ENCODE results near the gene TCF3.
"Not testable (repeated sequence)": the region's sequence is repeated elsewhere in the genome, so short reads cannot be mapped to it uniquely, and the experiment has no call there.

Gene TCF3

DNA sequence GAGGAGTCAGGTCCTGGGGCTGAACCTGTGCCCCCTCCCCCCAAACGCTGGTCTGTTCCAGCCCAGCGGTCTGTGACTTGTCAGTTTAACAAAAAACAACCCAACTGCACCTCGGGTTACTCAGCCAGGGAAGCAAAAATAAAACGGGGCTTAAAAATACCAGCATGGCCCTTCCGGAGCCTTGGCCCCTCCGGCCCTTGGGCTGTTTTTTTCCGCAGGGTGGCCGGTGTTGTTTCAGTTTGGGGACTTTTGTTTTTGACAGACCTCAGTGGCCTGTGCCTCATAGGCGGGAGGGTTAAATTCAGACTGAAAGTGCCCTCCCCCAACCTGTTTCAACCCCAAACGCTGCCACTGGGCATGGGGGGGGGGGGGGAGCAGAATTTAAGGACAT is 4.0 kb downstream of the TCF3 start:
- TF ChIP-seq, protein P1, sequence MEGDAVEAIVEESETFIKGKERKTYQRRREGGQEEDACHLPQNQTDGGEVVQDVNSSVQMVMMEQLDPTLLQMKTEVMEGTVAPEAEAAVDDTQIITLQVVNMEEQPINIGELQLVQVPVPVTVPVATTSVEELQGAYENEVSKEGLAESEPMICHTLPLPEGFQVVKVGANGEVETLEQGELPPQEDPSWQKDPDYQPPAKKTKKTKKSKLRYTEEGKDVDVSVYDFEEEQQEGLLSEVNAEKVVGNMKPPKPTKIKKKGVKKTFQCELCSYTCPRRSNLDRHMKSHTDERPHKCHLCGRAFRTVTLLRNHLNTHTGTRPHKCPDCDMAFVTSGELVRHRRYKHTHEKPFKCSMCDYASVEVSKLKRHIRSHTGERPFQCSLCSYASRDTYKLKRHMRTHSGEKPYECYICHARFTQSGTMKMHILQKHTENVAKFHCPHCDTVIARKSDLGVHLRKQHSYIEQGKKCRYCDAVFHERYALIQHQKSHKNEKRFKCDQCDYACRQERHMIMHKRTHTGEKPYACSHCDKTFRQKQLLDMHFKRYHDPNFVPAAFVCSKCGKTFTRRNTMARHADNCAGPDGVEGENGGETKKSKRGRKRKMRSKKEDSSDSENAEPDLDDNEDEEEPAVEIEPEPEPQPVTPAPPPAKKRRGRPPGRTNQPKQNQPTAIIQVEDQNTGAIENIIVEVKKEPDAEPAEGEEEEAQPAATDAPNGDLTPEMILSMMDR (IDR thresholded peaks at IDR 0.05; ENCODE audit: low read depth, low read length), result no peak
- DNase-seq (ENCODE audit: extremely low read depth, low read depth), result no peak

DNA sequence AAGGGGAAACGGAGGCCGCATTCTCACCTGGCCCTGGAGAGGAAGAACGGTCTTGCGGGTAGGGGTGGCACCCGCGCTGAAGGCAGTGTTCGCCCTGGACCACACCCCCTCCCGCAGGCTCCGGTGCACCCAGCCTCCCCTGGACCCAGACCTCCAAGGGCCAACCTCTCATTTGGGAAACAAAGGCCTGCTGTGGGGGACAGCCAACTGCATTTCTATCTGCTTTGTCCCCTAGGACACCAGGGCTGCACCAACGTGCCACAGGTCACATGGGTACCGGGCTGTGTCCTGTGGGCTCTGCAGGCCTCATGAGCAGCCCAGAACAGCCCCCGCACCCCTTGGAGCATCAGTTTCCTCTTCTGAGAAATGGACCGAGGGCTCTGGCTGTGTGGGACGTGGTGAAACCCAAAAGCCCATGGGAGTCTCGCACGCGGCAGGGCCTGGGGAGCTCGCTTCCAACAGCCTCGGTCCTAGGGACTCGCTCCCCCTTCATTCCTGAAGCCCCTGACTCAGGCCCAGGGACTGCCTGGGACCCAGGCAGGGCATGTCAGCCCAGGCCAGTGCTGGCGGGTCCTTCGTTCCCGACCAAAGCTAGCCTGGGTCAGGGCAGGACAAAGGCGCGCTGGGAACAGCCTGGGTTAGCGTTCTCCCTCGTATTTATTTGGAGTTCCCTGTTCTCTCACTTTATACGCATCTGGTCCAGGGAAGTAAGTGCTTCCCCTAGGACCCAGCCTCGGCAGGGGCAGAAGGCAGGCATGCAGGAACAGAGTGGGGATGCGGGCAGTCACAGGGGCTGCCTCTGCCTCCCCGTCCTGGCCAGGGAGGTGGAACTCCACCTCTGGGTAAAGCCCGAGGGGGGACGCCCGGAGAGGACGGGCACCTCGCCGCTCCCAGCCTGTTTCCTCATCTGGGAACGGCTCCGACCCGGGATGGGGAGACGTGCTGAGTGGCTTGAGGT is 4.6 kb downstream of the TCF3 start:
- no peak for DNase-seq (ENCODE audit: extremely low read depth, low read depth)
- TF ChIP-seq, protein P1 (IDR thresholded peaks at IDR 0.05; ENCODE audit: low read depth, low read length), result no peak

DNA sequence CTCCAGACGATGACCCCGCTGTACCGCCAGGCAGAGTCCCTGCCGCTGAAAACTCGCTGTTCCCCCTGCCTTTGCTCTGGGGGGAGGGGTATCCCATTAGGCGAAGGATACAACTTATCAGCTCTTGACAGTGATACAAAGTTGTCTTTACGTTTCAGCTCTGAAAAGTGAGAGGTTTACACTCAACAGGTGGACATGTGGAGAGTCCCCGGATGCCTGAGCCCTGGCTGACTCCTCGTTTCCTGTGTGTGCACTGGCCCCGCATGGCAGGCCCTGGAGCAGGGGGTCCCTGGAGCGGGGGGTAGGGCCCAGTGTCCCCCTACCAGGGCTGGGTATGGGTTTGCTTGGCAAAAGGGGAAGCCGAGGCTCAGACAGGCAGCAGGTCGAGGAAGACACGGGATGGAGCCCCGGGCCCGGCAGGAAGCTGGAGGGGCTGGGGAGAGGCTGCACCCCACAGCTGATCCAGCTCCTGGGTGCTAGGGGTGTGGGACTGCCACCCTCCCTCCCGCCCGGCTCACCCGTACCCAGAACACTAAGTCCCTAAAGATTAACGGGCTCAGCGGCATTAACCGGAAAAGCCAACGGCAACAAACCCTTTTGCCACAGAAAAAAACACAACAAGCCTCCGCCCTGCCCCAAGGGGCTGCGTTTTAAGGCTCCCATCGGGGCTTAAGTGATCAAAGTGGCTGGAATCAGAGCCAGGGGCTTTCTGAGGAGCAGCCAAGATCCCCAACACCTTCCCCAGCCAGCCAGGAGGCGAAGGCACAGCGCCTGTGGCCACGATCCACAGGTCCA is 5.6 kb downstream of the TCF3 start:
- TF ChIP-seq, protein P1 (IDR thresholded peaks at IDR 0.05; ENCODE audit: low read depth, low read length), result no peak
- no peak for DNase-seq (ENCODE audit: extremely low read depth, low read depth)

DNA sequence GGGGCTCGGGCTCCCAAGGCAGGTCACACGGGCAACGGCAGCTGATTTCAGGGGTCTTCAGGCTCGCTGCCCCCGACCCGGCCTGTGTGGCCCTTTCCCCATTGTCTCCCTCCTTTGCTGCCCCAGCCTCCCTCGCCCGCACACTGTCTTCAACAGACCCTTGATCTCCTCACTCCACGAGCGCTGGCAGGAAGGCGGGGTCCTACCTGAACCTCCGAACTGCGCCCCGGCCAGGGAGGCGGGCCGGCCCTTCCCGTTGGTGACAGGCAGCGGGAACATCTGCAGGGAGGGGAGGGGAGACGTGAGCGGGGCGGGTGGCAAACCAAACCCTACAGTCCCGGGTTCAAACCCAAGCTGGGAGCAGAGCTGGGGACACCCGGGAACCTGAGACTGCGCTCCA is 6.3 kb downstream of the TCF3 start:
- DNase-seq (ENCODE audit: extremely low read depth, low read depth), result no peak

DNA sequence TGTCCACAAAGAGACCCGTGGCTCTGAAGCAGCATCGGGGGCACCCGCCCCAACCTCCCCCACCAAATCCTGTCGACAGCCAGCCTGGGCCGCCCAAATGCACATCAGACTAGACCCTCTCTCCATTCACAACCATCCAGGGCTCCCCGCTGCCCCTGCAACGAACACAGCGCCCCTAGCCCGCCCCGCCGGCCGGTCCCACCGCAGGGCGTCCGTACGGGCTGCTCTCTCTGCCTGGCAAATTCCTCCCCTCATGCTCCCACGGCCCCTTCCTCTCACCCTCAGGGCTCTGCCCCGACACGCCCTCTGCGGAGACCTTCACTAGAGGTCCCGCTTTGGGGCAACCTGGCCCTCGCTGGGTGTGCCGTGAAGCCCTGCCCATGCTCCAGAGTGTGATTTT is 7.1 kb downstream of the TCF3 start:
- TF ChIP-seq, protein P1 (IDR thresholded peaks at IDR 0.05; ENCODE audit: low read depth, low read length), result no peak
- no peak for DNase-seq (ENCODE audit: extremely low read depth, low read depth)

More for the DNA sequence above, 6.3 kb downstream of the TCF3 start:
- TF ChIP-seq, protein P1 (IDR thresholded peaks at IDR 0.05; ENCODE audit: low read depth, low read length), result no peak

DNA sequence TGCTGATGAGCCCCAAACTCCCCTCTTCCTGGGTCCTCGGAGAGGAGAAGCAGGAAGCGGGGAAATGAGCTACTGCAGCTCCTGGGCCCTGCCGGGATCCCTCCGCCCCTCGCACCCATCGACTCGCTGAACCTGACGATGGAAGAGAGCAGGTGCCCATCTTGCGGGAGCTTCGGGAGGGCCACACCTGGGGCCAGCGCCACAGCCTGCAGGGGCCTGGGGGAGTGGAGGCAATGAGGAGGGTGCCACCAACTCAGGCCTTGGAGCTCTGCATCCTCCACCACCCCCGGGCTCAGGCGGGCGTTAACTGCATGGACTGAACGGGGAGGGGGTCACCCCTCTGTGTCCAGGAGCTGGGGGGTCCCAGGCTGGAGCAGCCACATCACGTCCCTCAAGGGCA is 8.3 kb downstream of the TCF3 start:
- DNase-seq (ENCODE audit: extremely low read depth, low read depth), result no peak
- TF ChIP-seq, protein P1 (IDR thresholded peaks at IDR 0.05; ENCODE audit: low read depth, low read length), result no peak

DNA sequence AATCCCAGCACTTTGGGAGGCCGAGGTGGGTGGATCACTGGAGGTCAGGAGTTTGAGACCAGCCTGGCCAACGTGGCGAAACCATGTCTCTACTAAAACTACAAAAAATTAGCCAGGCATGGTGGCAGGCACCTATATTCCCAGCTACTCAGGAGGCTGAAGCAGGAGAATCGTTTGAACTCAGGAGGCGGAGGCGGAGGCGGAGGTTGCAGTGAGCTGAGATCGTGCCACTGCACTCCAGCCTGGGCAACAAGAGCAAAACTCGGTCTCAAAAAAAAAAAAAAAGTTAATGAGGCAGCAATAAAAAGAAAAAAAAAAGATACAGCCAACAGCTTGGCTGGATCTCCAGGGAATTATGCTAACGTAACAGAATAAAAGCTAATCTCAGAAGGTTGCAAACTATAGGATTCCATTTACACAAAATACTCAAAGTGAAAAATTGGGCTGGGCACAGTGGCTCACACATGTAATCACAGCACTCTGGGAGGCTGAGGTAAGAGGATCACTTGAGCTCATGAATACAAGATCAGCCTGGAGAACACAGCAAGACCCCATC is 11.4 kb downstream of the TCF3 start:
- DNase-seq (ENCODE audit: extremely low read depth, low read depth), result not testable (repeated sequence)

All from AG09319 (cell line).